Activated gamma-delta T cell (primary cell): ENCODE data around the gene TMEM203.
"Not testable (repeated sequence)": the region's sequence is repeated elsewhere in the genome, so short reads cannot be mapped to it uniquely, and the experiment has no call there.

ENCODE experiments used
- DNase-seq: peaks from one replicate; lab custom pipeline; 2025; lab: John Stamatoyannopoulos, UW

The TMEM203 gene

GRCh38 chr9:137242269-137243203 lies 37.1 kb upstream of the TMEM203 start:
- DNase-seq: no peak

- DNase-seq: peak; percentile 66
These were observed 36.2 kb upstream of the TMEM203 start for GRCh38 chr9:137241490-137242268.

GRCh38 chr9:137240841-137241489 lies 35.5 kb upstream of the TMEM203 start, which contains the start of gene TUBB4B:
Gene TUBB4B, plus strand, starts transcription at chr9:137241287. Its CDS starts 74 bp downstream, at chr9:137241361.
- DNase-seq: peak; percentile 93

GRCh38 chr9:137240318-137240840 lies 34.9 kb upstream of the TMEM203 start:
- peak; percentile 76 for DNase-seq

- not testable (repeated sequence) for DNase-seq
These were observed 34.2 kb upstream of the TMEM203 start for GRCh38 chr9:137239541-137240200.

GRCh38 chr9:137237759-137238726 lies 32.6 kb upstream of the TMEM203 start:
- DNase-seq: no peak

GRCh38 chr9:137236936-137237421 lies 31.5 kb upstream of the TMEM203 start:
- DNase-seq: no peak

- peak; percentile 66 for DNase-seq
These were observed 30.9 kb upstream of the TMEM203 start for GRCh38 chr9:137236238-137236935.

GRCh38 chr9:137235424-137236237 lies 30.2 kb upstream of the TMEM203 start:
- no peak for DNase-seq

GRCh38 chr9:137234758-137235423 lies 29.4 kb upstream of the TMEM203 start:
- DNase-seq: no peak

- no peak for DNase-seq
These were observed 28.7 kb upstream of the TMEM203 start for GRCh38 chr9:137234055-137234697.

GRCh38 chr9:137233143-137233980 lies 27.9 kb upstream of the TMEM203 start:
- DNase-seq: no peak

- DNase-seq: no peak
These were observed 27.1 kb upstream of the TMEM203 start for GRCh38 chr9:137232510-137232909.

- no peak for DNase-seq
These were observed 26.7 kb upstream of the TMEM203 start for GRCh38 chr9:137232101-137232500.

- DNase-seq: no peak
These were observed 26.1 kb upstream of the TMEM203 start for GRCh38 chr9:137231372-137232039.
